Suprapubic skin (tissue), 4 donors: Measurements from ENCODE around the gene NSG1.

ENCODE experiments used
- EP300 ChIP-seq: sonication (generic); formaldehyde crosslinking; IDR thresholded peaks from one replicate; pipeline ENCODE4 v1.6.1; 2017; ENCODE audit warnings: antibody characterized with exemption
- POLR2A ChIP-seq, 2 donors: fragments of 450-650 bp; IDR thresholded peaks; one replicate each; pipeline ENCODE4 v1.6.1; 2017; ENCODE audit warnings: antibody characterized with exemption in 2 of 2, mild to moderate bottlenecking in 2 of 2, moderate library complexity in 2 of 2
- POLR2AphosphoS5 ChIP-seq, 3 donors: sonication (generic); formaldehyde crosslinking; IDR thresholded peaks; one replicate each; pipeline ENCODE4 v1.6.1; 2017; ENCODE audit warnings: antibody characterized with exemption in 3 of 3
- TF ChIP-seq, protein P1 (sequence below), 2 donors: fragments of 200-600 bp in 1 of 2; fragments of 450-650 bp in 1 of 2; sonication (generic) in 1 of 2; IDR thresholded peaks; one replicate each; pipeline ENCODE4 v1.5.1; 2016 to 2019; ENCODE audit warnings: antibody characterized with exemption in 2 of 2, mild to moderate bottlenecking in 1 of 2, moderate library complexity in 1 of 2

DNA sequence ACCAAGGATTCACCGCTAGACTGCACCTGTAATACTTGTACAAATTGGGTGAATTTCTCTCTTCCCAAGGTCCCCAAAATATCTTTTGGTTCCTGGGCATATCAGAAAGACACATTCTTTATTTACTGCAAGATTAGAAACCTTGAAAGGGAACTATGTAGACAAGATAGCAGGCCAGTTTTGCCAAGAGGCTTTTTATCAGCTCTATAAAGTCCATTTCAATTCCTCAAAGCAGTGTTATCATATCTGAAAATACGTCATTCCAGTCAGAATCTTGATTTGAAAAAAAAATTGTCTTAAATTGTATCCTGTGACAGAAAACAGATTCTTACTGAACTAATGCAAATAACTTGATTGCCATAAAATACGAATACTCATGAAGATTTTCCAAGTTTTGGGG, 37.0 kb upstream of the NSG1 start:
- no peak for TF ChIP-seq POLR2AphosphoS5 (IDR thresholded peaks at IDR 0.05)
- TF ChIP-seq, protein P1, sequence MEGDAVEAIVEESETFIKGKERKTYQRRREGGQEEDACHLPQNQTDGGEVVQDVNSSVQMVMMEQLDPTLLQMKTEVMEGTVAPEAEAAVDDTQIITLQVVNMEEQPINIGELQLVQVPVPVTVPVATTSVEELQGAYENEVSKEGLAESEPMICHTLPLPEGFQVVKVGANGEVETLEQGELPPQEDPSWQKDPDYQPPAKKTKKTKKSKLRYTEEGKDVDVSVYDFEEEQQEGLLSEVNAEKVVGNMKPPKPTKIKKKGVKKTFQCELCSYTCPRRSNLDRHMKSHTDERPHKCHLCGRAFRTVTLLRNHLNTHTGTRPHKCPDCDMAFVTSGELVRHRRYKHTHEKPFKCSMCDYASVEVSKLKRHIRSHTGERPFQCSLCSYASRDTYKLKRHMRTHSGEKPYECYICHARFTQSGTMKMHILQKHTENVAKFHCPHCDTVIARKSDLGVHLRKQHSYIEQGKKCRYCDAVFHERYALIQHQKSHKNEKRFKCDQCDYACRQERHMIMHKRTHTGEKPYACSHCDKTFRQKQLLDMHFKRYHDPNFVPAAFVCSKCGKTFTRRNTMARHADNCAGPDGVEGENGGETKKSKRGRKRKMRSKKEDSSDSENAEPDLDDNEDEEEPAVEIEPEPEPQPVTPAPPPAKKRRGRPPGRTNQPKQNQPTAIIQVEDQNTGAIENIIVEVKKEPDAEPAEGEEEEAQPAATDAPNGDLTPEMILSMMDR (IDR thresholded peaks at IDR 0.05): no peak
- TF ChIP-seq EP300: no peak
- TF ChIP-seq POLR2A (IDR thresholded peaks at IDR 0.05): no peak
